Stimulated activated naive CD4-positive, alpha-beta T cell treated with Interleukin-2 at 50 U/mL for 16 hours (primary cell): Measurements from ENCODE around the gene TOP2B.
A peak's percentile ranks its signal among the peaks of the same experiment; 100 is the strongest.

Experiments
- DNase-seq: peaks from one replicate; lab custom pipeline; 2025; lab: John Stamatoyannopoulos, UW

The TOP2B gene

GRCh38 chr3:25665315-25666280 lies 891 bp upstream of the TOP2B start:
- DNase-seq: no peak

- DNase-seq: peak; percentile 64
Measured at GRCh38 chr3:25663869-25664811, 567 bp downstream of the TOP2B start.

- DNase-seq: no peak
Measured at GRCh38 chr3:25663347-25663868, 1.3 kb downstream of the TOP2B start.

- no peak for DNase-seq
Measured at GRCh38 chr3:25662736-25663320, 1.9 kb downstream of the TOP2B start.

GRCh38 chr3:25661694-25662437 lies 2.8 kb downstream of the TOP2B start:
- no peak for DNase-seq

GRCh38 chr3:25658836-25659235 lies 5.9 kb downstream of the TOP2B start:
- no peak for DNase-seq

- DNase-seq: no peak
Measured at GRCh38 chr3:25657293-25657692, 7.4 kb downstream of the TOP2B start.

- no peak for DNase-seq
Measured at GRCh38 chr3:25655659-25656058, 9.0 kb downstream of the TOP2B start.

- DNase-seq: no peak
Measured at GRCh38 chr3:25654576-25654975, 10.1 kb downstream of the TOP2B start.

- no peak for DNase-seq
Measured at GRCh38 chr3:25653322-25653721, 11.4 kb downstream of the TOP2B start.

- no peak for DNase-seq
Measured at GRCh38 chr3:25652921-25653320, 11.8 kb downstream of the TOP2B start.

- DNase-seq: no peak
Measured at GRCh38 chr3:25648925-25649830, 15.5 kb downstream of the TOP2B start.

- peak; percentile 66 for DNase-seq
Measured at GRCh38 chr3:25648107-25648535, 16.6 kb downstream of the TOP2B start.

GRCh38 chr3:25635038-25635437 lies 29.7 kb downstream of the TOP2B start:
- no peak for DNase-seq

GRCh38 chr3:25633919-25634318 lies 30.8 kb downstream of the TOP2B start:
- no peak for DNase-seq

GRCh38 chr3:25631989-25632388 lies 32.7 kb downstream of the TOP2B start:
- DNase-seq: no peak

GRCh38 chr3:25621087-25621486 lies 43.6 kb downstream of the TOP2B start:
- no peak for DNase-seq

- no peak for DNase-seq
Measured at GRCh38 chr3:25620493-25620892, 44.2 kb downstream of the TOP2B start.

- no peak for DNase-seq
Measured at GRCh38 chr3:25619382-25619781, 45.3 kb downstream of the TOP2B start.

- DNase-seq: no peak
Measured at GRCh38 chr3:25618028-25618427, 46.7 kb downstream of the TOP2B start.
